GM06990 (cell line): ENCODE results near the gene DDX55.
A peak's percentile ranks its signal among the peaks of the same experiment; 100 is the strongest.

Experiments
- DNase-seq: peaks from one replicate; pipeline ENCODE4 v3.0.0-alpha.2; 2011; ENCODE audit not compliant: insufficient read length; ENCODE audit errors: extremely low read depth
- H3K27me3 ChIP-seq: replicated peaks from 2 replicates; pipeline ENCODE4 v1.6.0; 2011; ENCODE audit warnings: low read length; ENCODE audit not compliant: control insufficient read depth, insufficient read depth
- H3K36me3 ChIP-seq: 2 replicates; pipeline ENCODE4 v1.5.1; 2011; ENCODE audit warnings: low read length; ENCODE audit not compliant: control insufficient read depth, insufficient read depth
- H3K4me3 ChIP-seq: replicated peaks from 2 replicates; pipeline ENCODE4 v1.5.1; 2011; ENCODE audit warnings: low read depth, mild to moderate bottlenecking, control low read depth, low read length
- TF ChIP-seq, protein P1 (sequence below): IDR thresholded peaks from 2 replicates; pipeline ENCODE4 v1.5.1; 2011; ENCODE audit warnings: low read length, control low read depth, mild to moderate bottlenecking, inconsistent platforms; ENCODE audit not compliant: insufficient read depth, poor library complexity, severe bottlenecking

The DDX55 gene

DNA sequence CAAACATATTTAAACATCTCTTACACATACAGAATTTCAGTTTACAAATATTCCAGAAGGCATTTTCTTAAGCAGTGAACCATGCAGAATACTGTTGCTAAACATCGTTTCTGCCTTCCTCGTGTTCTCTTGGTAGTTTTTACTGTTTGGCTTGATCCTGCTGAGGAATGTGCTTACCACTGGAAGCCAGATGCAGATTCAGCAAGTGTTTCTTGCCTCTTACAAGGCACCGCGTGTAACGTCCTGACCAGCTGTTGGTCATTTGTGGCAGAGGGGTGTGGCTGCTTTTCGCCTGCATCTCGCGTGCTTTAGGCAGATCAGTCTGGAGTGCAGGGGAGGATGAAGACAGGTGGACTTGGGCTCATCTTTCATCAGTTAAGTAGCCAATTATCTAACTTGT is 19.2 kb downstream of the DDX55 start:
- Histone ChIP-seq H3K36me3 (peaks cover 33% of the 10 kb centered on the region), H3K27me3 (no peaks in the 10 kb centered on the region)

GRCh38 chr12:123621619-123622530 is 20.0 kb downstream of the DDX55 start:
- DNase-seq, result no peak
- Histone ChIP-seq H3K4me3 (no peak overlapping the region), H3K36me3 (peaks cover 32% of the 10 kb centered on the region), H3K27me3 (no peaks in the 10 kb centered on the region)
- TF ChIP-seq, protein P1, sequence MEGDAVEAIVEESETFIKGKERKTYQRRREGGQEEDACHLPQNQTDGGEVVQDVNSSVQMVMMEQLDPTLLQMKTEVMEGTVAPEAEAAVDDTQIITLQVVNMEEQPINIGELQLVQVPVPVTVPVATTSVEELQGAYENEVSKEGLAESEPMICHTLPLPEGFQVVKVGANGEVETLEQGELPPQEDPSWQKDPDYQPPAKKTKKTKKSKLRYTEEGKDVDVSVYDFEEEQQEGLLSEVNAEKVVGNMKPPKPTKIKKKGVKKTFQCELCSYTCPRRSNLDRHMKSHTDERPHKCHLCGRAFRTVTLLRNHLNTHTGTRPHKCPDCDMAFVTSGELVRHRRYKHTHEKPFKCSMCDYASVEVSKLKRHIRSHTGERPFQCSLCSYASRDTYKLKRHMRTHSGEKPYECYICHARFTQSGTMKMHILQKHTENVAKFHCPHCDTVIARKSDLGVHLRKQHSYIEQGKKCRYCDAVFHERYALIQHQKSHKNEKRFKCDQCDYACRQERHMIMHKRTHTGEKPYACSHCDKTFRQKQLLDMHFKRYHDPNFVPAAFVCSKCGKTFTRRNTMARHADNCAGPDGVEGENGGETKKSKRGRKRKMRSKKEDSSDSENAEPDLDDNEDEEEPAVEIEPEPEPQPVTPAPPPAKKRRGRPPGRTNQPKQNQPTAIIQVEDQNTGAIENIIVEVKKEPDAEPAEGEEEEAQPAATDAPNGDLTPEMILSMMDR, result no peak

More for the DNA sequence above, 19.2 kb downstream of the DDX55 start:
- no peak for DNase-seq
- TF ChIP-seq, protein P1, result no peak
- no peak overlapping the region for H3K4me3 ChIP-seq

DNA sequence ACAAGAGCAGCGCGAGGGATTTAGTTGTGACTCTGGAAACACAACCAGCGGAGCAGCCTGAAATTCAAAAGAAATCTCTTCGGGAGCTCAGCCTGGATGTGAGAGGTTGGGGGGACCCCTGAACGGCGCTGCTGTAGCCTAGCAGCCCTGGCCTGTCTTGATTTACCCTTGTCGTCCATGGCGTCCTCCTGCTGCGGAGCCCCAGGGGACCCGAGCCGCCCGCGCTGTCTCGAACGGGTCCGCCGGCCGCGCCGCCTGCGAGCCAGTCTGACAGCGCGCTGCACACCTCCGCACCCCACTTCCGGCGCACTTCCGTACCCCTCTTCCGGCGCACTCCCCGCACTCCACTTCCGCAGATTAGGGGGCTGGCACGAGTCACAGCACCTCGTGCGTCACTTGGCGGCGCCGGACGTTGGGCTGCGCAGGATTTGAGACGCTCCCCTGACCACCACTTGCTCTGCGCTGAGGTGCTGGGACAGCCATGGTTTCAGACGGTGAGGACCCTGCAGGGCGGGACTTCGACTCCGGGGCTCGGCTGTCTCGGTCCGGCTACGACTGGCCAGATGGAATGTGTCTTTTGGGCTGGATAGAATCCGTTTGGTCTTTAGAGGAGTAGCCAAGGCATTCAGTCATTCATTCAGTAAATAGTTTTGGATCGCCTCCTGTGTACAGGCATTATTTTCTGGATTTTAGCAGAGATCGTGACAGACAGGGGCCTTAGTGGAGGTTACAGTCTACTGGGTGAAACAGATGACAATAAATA is 31.7 kb downstream of the DDX55 start, which contains the start of the genes EIF2B1 and GTF2H3:
Gene EIF2B1 (minus strand): TSS at position 308 of the 763 bp plus-strand sequence. CDS start 129 bp downstream, at position 179.
Gene GTF2H3 (plus strand): TSS at position 451 of the 763 bp plus-strand sequence. CDS start 31 bp downstream, at position 482.
- peak within 1 kb of the TSS; percentile 99 for H3K4me3 ChIP-seq
- peak; percentile 97 for DNase-seq
- peaks cover 16% of the 10 kb centered on the region for H3K36me3 ChIP-seq
- H3K27me3 ChIP-seq, result no peaks in the 10 kb centered on the region
- TF ChIP-seq, protein P1, result no peak

- Histone ChIP-seq H3K4me3 (peak overlapping the region; percentile 99), H3K36me3 (peaks cover 14% of the 10 kb centered on the region), H3K27me3 (no peaks in the 10 kb centered on the region)
- no peak for DNase-seq
- TF ChIP-seq, protein P1, result no peak
These were observed 32.3 kb downstream of the DDX55 start for GRCh38 chr12:123634142-123634561.

DNA sequence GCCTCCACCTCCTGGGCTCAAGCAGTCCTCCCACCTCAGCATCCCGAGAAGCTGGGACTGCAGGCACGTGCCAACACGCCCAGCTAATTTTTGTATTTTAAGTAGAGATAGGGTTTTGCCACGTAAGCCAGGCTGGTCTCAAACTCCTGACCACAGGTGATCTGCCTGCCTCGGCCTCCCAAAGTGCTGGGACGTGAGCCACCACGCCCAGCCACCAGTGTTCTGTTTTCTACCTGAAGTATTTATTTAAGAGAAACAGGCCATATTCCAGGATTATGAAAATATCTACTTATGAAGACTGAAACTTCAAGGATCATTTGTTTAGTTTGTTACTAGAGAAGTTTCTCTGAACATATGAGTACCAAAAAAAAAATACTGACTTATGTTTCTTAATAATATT is 42.0 kb downstream of the DDX55 start:
- H3K36me3 ChIP-seq, result peaks cover 16% of the 10 kb centered on the region
- TF ChIP-seq, protein P1, result no peak

More for the DNA sequence above, 42.0 kb downstream of the DDX55 start:
- DNase-seq, result no peak
- Histone ChIP-seq H3K4me3 (no peak overlapping the region), H3K27me3 (no peaks in the 10 kb centered on the region)
